ENCODE measurements around the gene ALAD.
"Not testable (repeated sequence)": the region's sequence is repeated elsewhere in the genome, so short reads cannot be mapped to it uniquely, and the experiment has no call there.

The ALAD gene

DNA sequence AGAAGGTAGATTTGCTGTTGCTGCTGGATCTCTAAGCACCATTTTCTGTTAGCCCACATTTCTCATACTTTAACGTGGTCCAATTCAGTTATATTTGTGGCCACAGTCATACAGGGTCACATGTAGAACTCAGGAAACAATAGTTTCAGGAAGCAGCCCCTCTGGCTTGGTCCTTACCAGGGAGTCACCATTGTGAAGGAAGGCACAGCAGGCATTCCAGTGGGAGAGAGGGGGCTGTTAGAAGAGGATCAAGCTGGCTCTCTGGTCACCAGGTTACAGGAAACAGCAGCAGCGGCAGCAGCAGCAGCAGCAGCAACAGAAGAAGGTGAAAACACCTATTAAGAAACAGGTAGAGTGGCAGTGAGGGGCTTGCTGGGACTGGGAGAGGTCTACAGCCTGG lies 24.0 kb upstream of the ALAD start:
- H3K27me3 ChIP-seq (replicated peaks; ENCODE audit: control insufficient read depth, insufficient read depth, low read length, poor library complexity, severe bottlenecking): no peaks in the 10 kb centered on the region
- H3K9me3 ChIP-seq (ENCODE audit: control insufficient read depth, low read length): no peaks in the 10 kb centered on the region
- H3K36me3 ChIP-seq (ENCODE audit: control insufficient read depth, insufficient read depth, low read length): no peaks in the 10 kb centered on the region
- H3K27ac ChIP-seq (ENCODE audit: insufficient read depth, low read length, poor library complexity, severe bottlenecking): no peak overlapping the region
- no peaks in the 10 kb centered on the region for H3K4me1 ChIP-seq (ENCODE audit: control insufficient read depth, insufficient read depth, low read length, poor library complexity, severe bottlenecking)
- no peak overlapping the region for H3K4me3 ChIP-seq (ENCODE audit: insufficient read depth, low read depth, low read length, poor library complexity, severe bottlenecking)
- DNase-seq: no peak

DNA sequence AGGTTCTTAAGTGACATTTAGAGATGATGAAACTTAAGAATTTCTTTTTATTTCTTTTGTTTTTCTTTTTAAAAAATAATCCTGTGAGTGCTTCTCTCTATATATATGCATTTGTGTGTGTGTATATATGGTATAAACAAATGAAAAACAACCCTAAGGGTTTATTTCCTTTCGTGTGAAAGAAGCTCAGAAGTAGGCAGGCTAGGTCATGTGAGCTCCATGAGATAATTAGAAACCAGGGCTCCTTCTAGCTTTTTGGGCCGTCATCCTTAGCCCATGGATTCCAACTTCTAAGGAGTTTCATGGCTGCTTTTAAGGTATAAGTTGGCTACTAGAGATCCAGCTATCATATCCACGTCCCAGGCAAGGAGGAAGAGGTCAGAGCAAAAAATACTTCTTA lies 20.6 kb upstream of the ALAD start:
- Histone ChIP-seq H3K36me3 (ENCODE audit: control insufficient read depth, insufficient read depth, low read length) (no peaks in the 10 kb centered on the region), H3K4me1 (ENCODE audit: control insufficient read depth, insufficient read depth, low read length, poor library complexity, severe bottlenecking) (no peaks in the 10 kb centered on the region), H3K27me3 (replicated peaks; ENCODE audit: control insufficient read depth, insufficient read depth, low read length, poor library complexity, severe bottlenecking) (no peaks in the 10 kb centered on the region), H3K27ac (ENCODE audit: insufficient read depth, low read length, poor library complexity, severe bottlenecking) (no peak overlapping the region), H3K4me3 (ENCODE audit: insufficient read depth, low read depth, low read length, poor library complexity, severe bottlenecking) (no peak overlapping the region), H3K9me3 (ENCODE audit: control insufficient read depth, low read length) (no peaks in the 10 kb centered on the region)
- no peak for DNase-seq

DNA sequence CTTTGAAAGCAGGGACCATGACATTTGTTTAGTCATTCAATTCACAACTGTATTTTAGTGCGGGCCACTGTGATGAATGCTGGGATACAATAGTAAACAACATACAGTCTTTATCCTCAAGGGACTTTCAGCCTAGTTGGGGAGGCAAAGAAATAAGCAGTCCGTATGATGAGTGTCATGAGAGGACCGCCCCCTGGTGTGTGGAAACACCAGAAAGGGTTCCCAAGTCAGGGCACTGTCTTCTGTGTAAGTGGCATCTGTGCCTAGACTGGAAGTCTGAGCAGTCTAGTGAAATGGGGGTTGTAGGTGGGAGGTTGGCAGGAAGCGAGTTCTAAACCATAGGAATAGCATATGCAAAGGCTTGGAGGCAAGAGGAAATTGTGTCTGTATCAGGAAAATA lies 16.3 kb upstream of the ALAD start:
- no peak for DNase-seq
- H3K27me3 ChIP-seq (replicated peaks; ENCODE audit: control insufficient read depth, insufficient read depth, low read length, poor library complexity, severe bottlenecking): no peaks in the 10 kb centered on the region
- H3K4me3 ChIP-seq (ENCODE audit: insufficient read depth, low read depth, low read length, poor library complexity, severe bottlenecking): no peak overlapping the region
- H3K9me3 ChIP-seq (ENCODE audit: control insufficient read depth, low read length): no peaks in the 10 kb centered on the region
- no peaks in the 10 kb centered on the region for H3K4me1 ChIP-seq (ENCODE audit: control insufficient read depth, insufficient read depth, low read length, poor library complexity, severe bottlenecking)
- H3K27ac ChIP-seq (ENCODE audit: insufficient read depth, low read length, poor library complexity, severe bottlenecking): no peak overlapping the region
- H3K36me3 ChIP-seq (ENCODE audit: control insufficient read depth, insufficient read depth, low read length): no peaks in the 10 kb centered on the region

DNA sequence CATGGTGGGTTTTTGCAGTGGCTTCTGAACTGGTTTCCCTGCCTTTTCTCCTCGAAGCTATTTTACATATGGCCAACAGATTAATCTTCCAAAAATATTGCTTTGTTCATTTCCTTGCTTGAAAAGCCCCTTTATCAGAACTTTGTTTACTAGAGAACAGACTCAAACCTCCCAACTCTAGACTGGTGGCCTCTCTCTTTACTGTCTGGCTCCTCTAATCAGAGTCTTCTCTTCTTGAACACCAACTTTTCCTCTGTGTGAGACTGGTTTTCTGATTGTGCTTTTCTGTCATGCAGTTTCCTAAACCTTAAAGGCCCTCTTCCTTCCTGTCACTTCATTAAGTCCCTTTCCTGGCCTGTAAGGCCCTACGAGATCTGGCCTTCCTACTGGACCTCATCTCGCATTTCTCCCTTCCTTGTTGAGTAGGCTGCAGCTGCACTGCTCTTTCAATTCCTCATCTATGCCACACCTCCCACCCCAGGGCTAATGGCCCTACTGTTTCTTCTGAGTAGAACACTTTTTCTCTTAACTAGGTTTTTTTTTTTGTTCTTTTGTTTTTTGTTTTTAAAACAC lies 15.2 kb upstream of the ALAD start:
- Histone ChIP-seq H3K27me3 (replicated peaks; ENCODE audit: control insufficient read depth, insufficient read depth, low read length, poor library complexity, severe bottlenecking) (no peaks in the 10 kb centered on the region), H3K4me1 (ENCODE audit: control insufficient read depth, insufficient read depth, low read length, poor library complexity, severe bottlenecking) (peaks cover 3% of the 10 kb centered on the region), H3K9me3 (ENCODE audit: control insufficient read depth, low read length) (no peaks in the 10 kb centered on the region), H3K4me3 (ENCODE audit: insufficient read depth, low read depth, low read length, poor library complexity, severe bottlenecking) (no peak overlapping the region), H3K27ac (ENCODE audit: insufficient read depth, low read length, poor library complexity, severe bottlenecking) (no peak overlapping the region), H3K36me3 (ENCODE audit: control insufficient read depth, insufficient read depth, low read length) (no peaks in the 10 kb centered on the region)
- DNase-seq: no peak

DNA sequence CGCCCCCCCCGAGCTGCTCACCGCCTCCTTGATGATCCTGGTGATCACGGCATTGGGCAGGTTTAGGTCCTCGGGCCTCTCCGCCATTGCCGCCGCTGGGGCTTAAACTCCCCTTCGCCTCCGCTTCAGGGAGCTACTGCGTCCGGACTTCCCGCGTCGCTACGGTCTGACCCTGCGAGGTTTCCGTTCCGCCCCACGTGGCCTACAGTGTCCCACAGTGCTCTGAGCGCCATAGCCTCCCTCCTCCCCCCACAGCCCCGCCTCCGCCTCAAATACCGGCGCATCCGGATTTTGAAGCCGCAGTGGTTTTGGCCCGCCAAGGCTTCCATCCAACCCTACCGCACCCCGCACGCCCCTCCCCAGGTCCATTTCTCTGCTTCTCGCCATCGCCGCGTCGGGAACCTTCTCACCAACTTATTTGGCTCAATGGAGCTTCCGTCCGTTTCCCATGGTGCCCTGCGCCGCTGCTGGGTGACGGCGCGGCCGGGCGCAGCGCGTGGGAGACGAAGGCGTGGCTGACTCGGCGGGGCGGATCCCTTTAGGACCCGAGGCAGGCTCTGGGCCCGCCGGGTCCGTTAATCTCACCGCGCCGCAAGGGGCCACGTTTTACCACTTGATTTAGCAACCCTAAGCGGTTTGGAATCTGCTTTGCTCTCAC lies 9.3 kb upstream of the ALAD start, which contains the start of the genes C9orf43 and POLE3:
C9orf43 (plus strand) TSS at position 541 of the 658 bp plus-strand sequence. CDS start 2,747 bp downstream, outside the sequence.
POLE3 (minus strand) TSS at position 469 of the 658 bp plus-strand sequence; CDS start at position 87, 382 bp downstream.
- Histone ChIP-seq H3K27me3 (replicated peaks; ENCODE audit: control insufficient read depth, insufficient read depth, low read length, poor library complexity, severe bottlenecking) (no peaks in the 10 kb centered on the region), H3K4me1 (ENCODE audit: control insufficient read depth, insufficient read depth, low read length, poor library complexity, severe bottlenecking) (peaks cover 7% of the 10 kb centered on the region), H3K27ac (ENCODE audit: insufficient read depth, low read length, poor library complexity, severe bottlenecking) (peak within 1 kb of the TSS; percentile 91), H3K4me3 (ENCODE audit: insufficient read depth, low read depth, low read length, poor library complexity, severe bottlenecking) (peak within 1 kb of the TSS; percentile 72), H3K36me3 (ENCODE audit: control insufficient read depth, insufficient read depth, low read length) (peaks cover 10% of the 10 kb centered on the region), H3K9me3 (ENCODE audit: control insufficient read depth, low read length) (no peaks in the 10 kb centered on the region)
- DNase-seq: peak; percentile 86 to 89 (median 89)

DNA sequence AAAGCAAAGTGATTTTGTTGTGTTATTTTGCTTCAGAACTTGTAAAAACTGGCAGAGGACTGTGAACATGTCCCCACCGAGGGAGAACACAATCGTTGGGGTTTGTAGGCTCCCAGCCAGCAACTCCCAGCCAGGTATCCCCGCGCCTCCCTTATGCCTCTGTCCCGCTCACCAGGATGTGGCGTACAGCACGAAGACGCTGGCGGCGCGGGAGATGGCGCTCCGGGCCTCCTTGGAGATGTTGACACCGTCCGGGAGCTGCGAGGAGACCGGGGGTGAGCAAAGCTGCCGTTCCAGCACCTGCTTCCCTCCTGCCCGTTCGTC lies 8.8 kb upstream of the ALAD start:
- Histone ChIP-seq H3K4me1 (ENCODE audit: control insufficient read depth, insufficient read depth, low read length, poor library complexity, severe bottlenecking) (peaks cover 7% of the 10 kb centered on the region), H3K9me3 (ENCODE audit: control insufficient read depth, low read length) (no peaks in the 10 kb centered on the region), H3K4me3 (ENCODE audit: insufficient read depth, low read depth, low read length, poor library complexity, severe bottlenecking) (peak overlapping the region; percentile 72), H3K27me3 (replicated peaks; ENCODE audit: control insufficient read depth, insufficient read depth, low read length, poor library complexity, severe bottlenecking) (no peaks in the 10 kb centered on the region), H3K27ac (ENCODE audit: insufficient read depth, low read length, poor library complexity, severe bottlenecking) (peak overlapping the region; percentile 91), H3K36me3 (ENCODE audit: control insufficient read depth, insufficient read depth, low read length) (peaks cover 10% of the 10 kb centered on the region)
- DNase-seq: no peak

DNA sequence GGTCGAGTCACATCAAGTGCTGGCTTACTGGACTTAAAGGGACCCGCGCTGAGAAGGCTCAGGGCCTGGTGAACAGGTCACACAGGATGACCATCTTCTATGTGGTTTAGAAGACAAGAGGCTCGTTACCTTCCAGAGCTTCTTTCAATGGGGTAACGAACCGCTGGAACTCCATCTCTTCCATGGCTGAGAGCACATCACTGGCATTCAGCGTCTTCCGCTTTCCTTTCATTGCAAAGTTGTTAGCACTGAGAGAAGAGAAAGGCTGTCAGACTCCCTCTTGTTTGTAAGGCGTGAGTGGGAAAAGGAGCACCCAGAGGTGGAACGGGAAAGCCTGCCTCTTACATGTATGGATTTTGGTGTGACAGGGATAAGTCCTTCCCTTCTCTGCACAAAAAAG lies 8.4 kb upstream of the ALAD start:
- Histone ChIP-seq H3K27me3 (replicated peaks; ENCODE audit: control insufficient read depth, insufficient read depth, low read length, poor library complexity, severe bottlenecking) (no peaks in the 10 kb centered on the region), H3K9me3 (ENCODE audit: control insufficient read depth, low read length) (no peaks in the 10 kb centered on the region), H3K27ac (ENCODE audit: insufficient read depth, low read length, poor library complexity, severe bottlenecking) (peak overlapping the region; percentile 91), H3K36me3 (ENCODE audit: control insufficient read depth, insufficient read depth, low read length) (peaks cover 10% of the 10 kb centered on the region), H3K4me3 (ENCODE audit: insufficient read depth, low read depth, low read length, poor library complexity, severe bottlenecking) (peak overlapping the region; percentile 72), H3K4me1 (ENCODE audit: control insufficient read depth, insufficient read depth, low read length, poor library complexity, severe bottlenecking) (peaks cover 7% of the 10 kb centered on the region)
- DNase-seq: no peak

DNA sequence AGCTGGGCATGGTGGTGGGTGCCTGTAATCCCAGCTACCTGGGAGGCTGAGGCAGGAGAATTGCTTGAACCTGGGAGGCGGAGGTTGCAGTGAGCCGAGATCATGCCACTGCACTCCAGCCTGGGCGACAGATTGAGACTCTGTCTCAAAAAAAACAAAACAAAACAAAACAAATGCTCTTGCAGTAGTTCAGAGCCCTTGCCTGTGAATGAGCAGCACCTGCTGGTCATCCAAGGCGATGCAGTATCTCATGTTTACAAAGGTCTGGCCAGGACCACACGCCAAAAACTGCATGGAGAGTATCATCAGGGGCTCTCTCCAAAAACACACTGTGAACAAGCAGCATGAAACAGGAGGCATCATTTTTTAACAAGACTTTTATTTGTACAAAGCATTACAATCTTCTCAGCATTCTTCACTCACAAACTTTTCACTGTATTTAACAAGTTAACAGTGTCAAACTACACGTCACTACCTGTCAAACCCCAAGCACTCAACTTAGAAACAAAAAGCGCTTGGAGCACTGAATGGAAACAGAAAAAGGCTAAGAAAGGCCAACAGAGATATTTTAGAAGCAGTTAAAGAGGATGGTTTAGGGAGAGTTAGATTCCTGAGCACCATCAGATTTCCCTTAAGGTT lies 5.9 kb upstream of the ALAD start:
- H3K27ac ChIP-seq (ENCODE audit: insufficient read depth, low read length, poor library complexity, severe bottlenecking); H3K36me3 ChIP-seq (ENCODE audit: control insufficient read depth, insufficient read depth, low read length); H3K27me3 ChIP-seq (replicated peaks; ENCODE audit: control insufficient read depth, insufficient read depth, low read length, poor library complexity, severe bottlenecking); H3K4me3 ChIP-seq (ENCODE audit: insufficient read depth, low read depth, low read length, poor library complexity, severe bottlenecking); H3K9me3 ChIP-seq (ENCODE audit: control insufficient read depth, low read length); H3K4me1 ChIP-seq (ENCODE audit: control insufficient read depth, insufficient read depth, low read length, poor library complexity, severe bottlenecking): not testable (repeated sequence)
- DNase-seq: peak; percentile 19 to 41 (median 32)

DNA sequence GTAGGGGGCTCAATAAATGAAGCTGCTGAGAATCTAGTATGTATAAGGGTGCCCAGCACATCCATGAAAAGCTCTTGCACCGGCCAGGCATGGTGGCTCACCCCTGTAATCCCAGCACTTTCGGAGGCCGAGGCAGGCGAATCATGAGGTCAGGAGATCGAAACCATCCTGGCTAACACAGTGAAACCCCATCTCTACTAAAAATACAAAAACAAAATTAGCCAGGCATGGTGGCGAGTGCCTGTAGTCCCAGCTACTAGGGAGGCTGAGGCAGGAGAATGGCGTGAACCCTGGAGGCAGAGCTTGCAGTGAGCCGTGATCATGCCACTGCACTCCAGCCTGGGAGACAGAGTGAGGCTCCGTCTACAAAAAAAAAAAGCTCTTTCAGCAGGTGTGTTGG lies 5.3 kb upstream of the ALAD start:
- not testable (repeated sequence) for DNase-seq; H3K27me3 ChIP-seq (replicated peaks; ENCODE audit: control insufficient read depth, insufficient read depth, low read length, poor library complexity, severe bottlenecking); H3K4me3 ChIP-seq (ENCODE audit: insufficient read depth, low read depth, low read length, poor library complexity, severe bottlenecking); H3K9me3 ChIP-seq (ENCODE audit: control insufficient read depth, low read length); H3K36me3 ChIP-seq (ENCODE audit: control insufficient read depth, insufficient read depth, low read length); H3K27ac ChIP-seq (ENCODE audit: insufficient read depth, low read length, poor library complexity, severe bottlenecking); H3K4me1 ChIP-seq (ENCODE audit: control insufficient read depth, insufficient read depth, low read length, poor library complexity, severe bottlenecking)

DNA sequence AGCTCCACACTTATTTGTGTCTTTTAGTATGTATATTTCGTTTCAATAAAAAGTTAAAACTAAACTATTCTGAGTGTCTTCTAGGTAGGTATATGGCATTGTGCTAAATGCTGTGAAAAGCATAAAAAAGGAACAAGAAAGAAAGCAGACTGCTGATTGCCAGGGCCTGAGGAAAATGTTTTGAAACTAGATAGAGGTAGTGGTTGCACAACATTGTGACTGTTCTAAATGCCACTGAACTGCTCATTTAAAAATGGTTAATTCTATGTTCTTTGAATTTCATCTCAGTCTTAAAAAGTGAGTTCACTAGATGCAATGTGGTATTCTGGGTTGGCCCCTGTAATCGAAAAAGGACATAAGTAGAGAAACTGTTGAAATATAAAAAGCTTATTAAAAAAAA lies 2.6 kb upstream of the ALAD start:
- peaks cover 9% of the 10 kb centered on the region for H3K36me3 ChIP-seq (ENCODE audit: control insufficient read depth, insufficient read depth, low read length)
- no peaks in the 10 kb centered on the region for H3K27me3 ChIP-seq (replicated peaks; ENCODE audit: control insufficient read depth, insufficient read depth, low read length, poor library complexity, severe bottlenecking)
- H3K4me3 ChIP-seq (ENCODE audit: insufficient read depth, low read depth, low read length, poor library complexity, severe bottlenecking): no peak overlapping the region
- peaks cover 8% of the 10 kb centered on the region for H3K4me1 ChIP-seq (ENCODE audit: control insufficient read depth, insufficient read depth, low read length, poor library complexity, severe bottlenecking)
- no peaks in the 10 kb centered on the region for H3K9me3 ChIP-seq (ENCODE audit: control insufficient read depth, low read length)
- no peak overlapping the region for H3K27ac ChIP-seq (ENCODE audit: insufficient read depth, low read length, poor library complexity, severe bottlenecking)
- no peak for DNase-seq
